ENCODE results near the gene PHF3. TPM values are rescaled to one million over a fixed set of nuclear protein-coding genes. Genes with fewer than 3 reads are reported as not detected.

The PHF3 gene
- 41.5 and 48.3 TPM in 2 replicates for total RNA-seq (2014; rRNA removed; shearing (Covaris generic))

- H3K4me1 ChIP-seq: peaks cover 2% of the 10 kb centered on the region; the same call in 1 of the 2 replicates
- peak; percentile 86 to 93 for DNase-seq
- H3K36me3 ChIP-seq: no peaks in the 10 kb centered on the region
- peak within 1 kb of the TSS; percentile 91 for H3K4me3 ChIP-seq
- H3K27me3 ChIP-seq: no peaks in the 10 kb centered on the region
- H3K27ac ChIP-seq: peak within 1 kb of the TSS; percentile 84
- no peaks in the 10 kb centered on the region for H3K9me3 ChIP-seq (replicated peaks)
These were observed at the start of gene PHF3 for GRCh38 chr6:63635588-63636517. Gene PHF3, plus strand, starts transcription at chr6:63635802. Its CDS starts 10,750 bp downstream, at chr6:63646552.

- Histone ChIP-seq H3K4me1 (no peaks in the 10 kb centered on the region), H3K4me3 (no peak overlapping the region), H3K9me3 (replicated peaks) (no peaks in the 10 kb centered on the region), H3K36me3 (no peaks in the 10 kb centered on the region), H3K27me3 (no peaks in the 10 kb centered on the region), H3K27ac (no peak overlapping the region)
- DNase-seq: no peak
These were observed 45.6 kb upstream of the PHF3 start for GRCh38 chr6:63589952-63590411.

- no peak overlapping the region for H3K27ac ChIP-seq
- H3K9me3 ChIP-seq (replicated peaks): no peaks in the 10 kb centered on the region
- no peaks in the 10 kb centered on the region for H3K36me3 ChIP-seq
- H3K4me1 ChIP-seq: peaks cover 2% of the 10 kb centered on the region; the same call in 1 of the 2 replicates
- H3K27me3 ChIP-seq: no peaks in the 10 kb centered on the region
- no peak overlapping the region for H3K4me3 ChIP-seq
- no peak for DNase-seq
These were observed 42.7 kb upstream of the PHF3 start for GRCh38 chr6:63592886-63593285.

GRCh38 chr6:63597141-63598048 lies 38.2 kb upstream of the PHF3 start:
- peak overlapping the region; percentile 40 for H3K4me3 ChIP-seq

DNA sequence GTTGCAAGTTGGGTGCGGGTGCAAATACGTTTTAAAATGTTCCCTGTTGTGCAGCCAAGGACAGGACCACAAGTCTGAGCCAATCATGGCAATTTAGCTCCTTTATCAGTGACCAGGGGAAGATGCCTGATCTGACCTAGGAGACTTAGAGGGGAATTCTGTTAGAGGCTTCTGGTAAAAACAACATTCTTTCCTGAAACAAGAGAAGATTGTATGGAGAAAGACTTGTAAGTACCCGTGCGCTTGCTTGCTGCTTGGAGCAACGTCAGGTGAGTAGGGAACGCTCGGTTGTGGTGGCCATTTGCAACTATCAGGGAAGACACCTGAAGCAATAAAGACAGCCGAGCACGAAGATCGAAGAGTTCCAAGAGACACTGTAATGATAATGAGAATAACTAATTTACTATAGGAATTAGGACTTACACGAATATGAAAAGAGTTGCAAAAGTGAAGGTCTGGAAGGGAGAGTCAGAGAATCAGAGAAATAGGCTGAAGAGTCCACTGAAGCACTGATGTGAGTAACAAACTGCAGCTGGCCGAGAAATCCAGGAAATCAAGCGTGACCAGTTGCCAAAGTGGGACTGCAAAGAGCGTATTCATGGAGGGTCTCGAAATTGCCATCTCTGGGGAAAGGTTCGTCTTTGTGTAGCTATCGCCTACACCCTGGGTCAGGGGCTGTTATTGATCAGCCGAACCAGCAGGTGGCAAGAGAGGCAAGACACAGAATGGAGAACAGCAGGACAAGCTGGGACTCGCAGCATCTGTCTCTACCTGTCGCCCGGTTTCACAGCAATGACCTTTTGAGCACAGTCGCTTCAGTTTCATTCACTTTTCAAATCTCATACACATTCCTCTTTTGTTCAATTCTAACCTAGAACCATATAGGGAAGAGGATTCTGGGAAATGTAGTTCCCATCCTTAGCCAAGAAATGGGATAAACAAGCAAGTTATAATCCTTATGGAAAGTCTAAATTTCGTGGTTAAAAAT lies 37.3 kb upstream of the PHF3 start:
- H3K36me3 ChIP-seq: no peaks in the 10 kb centered on the region
- peaks cover 3% of the 10 kb centered on the region; the same call in 1 of the 2 replicates for H3K4me1 ChIP-seq
- H3K4me3 ChIP-seq: peak overlapping the region; percentile 40
- H3K27ac ChIP-seq: no peak overlapping the region
- H3K27me3 ChIP-seq: no peaks in the 10 kb centered on the region
- DNase-seq: peak; percentile 61 to 79
- H3K9me3 ChIP-seq (replicated peaks): no peaks in the 10 kb centered on the region

More at GRCh38 chr6:63597141-63598048, 38.2 kb upstream of the PHF3 start:
- no peak overlapping the region for H3K27ac ChIP-seq
- no peaks in the 10 kb centered on the region for H3K27me3 ChIP-seq
- no peaks in the 10 kb centered on the region for H3K36me3 ChIP-seq
- H3K4me1 ChIP-seq: peaks cover 3% of the 10 kb centered on the region; the same call in 1 of the 2 replicates
- no peaks in the 10 kb centered on the region for H3K9me3 ChIP-seq (replicated peaks)
- DNase-seq: no peak

GRCh38 chr6:63599243-63599642 lies 36.4 kb upstream of the PHF3 start:
- no peaks in the 10 kb centered on the region for H3K36me3 ChIP-seq
- H3K27ac ChIP-seq: no peak overlapping the region
- no peaks in the 10 kb centered on the region for H3K9me3 ChIP-seq (replicated peaks)
- H3K27me3 ChIP-seq: no peaks in the 10 kb centered on the region
- H3K4me1 ChIP-seq: peaks cover 3% of the 10 kb centered on the region; the same call in 1 of the 2 replicates
- DNase-seq: no peak
- no peak overlapping the region for H3K4me3 ChIP-seq

DNA sequence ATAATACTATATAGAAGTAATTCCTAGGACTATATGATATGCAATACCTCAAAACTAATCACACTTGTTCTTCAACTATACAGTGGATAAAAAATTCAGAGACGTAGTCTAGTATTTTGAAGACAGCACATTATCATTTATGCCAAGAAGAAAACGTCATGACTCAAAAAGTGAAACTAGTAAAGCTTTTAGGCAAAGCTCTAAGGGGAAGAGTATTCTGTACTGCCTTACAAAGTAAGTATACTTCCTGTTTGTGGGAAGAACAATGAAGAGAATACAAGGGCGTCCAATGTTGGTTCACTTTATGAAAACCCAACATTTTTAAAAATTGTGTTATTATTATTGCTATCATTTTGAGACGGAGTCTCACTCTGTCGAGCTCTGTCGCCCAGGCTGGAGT lies 35.5 kb upstream of the PHF3 start:
- DNase-seq: no peak

DNA sequence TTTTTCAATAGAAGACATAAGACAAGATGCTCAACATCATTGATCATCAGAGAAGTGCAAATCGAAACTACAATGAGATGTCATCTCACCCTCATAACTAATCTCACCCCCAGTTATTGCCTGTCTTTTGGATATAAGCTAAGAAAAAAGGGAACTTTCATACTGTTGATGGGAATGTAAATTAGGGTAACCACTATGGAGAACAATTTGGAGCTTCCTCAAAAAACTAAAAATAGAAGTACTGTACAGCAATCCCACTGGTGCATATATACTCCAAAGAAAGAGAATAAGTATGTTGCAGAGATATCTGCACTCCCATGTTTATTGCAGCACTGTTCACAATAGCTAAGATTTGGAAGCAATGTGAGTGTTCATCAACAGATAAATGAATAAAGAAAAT lies 26.4 kb upstream of the PHF3 start:
- Histone ChIP-seq H3K36me3 (no peaks in the 10 kb centered on the region), H3K9me3 (replicated peaks) (no peaks in the 10 kb centered on the region), H3K4me3 (no peak overlapping the region), H3K27me3 (0 out of 2 replicates have a peak, but pooled peaks cover 2% of the 10 kb centered on the region), H3K4me1 (no peaks in the 10 kb centered on the region), H3K27ac (no peak overlapping the region)
- DNase-seq: no peak

More for the DNA sequence above, 35.5 kb upstream of the PHF3 start:
- Histone ChIP-seq H3K4me3 (no peak overlapping the region), H3K36me3 (no peaks in the 10 kb centered on the region), H3K27ac (no peak overlapping the region), H3K27me3 (no peaks in the 10 kb centered on the region), H3K4me1 (peaks cover 3% of the 10 kb centered on the region; the same call in 1 of the 2 replicates), H3K9me3 (replicated peaks) (no peaks in the 10 kb centered on the region)

DNA sequence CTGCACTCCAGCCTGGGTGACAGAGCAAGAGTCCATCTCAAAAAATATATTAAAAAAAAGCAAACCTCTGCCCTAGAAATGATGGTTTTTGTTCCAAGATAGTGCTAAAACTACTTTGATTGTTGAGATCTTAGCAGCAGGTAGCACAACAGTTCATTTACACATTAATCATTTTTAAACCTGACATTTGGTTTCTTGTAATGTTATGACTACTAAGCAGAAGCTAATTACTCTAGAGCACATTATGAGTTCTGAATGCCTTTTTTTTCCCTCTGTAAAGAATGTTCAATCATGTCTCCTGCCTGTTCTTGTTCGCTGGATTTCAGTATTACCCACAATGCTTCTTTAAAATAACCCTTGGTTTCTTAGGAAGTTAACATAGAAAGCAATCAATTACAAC lies 24.7 kb upstream of the PHF3 start:
- Histone ChIP-seq H3K9me3 (replicated peaks) (no peaks in the 10 kb centered on the region), H3K27me3 (0 out of 2 replicates have a peak, but pooled peaks cover 2% of the 10 kb centered on the region), H3K36me3 (no peaks in the 10 kb centered on the region), H3K4me3 (no peak overlapping the region), H3K27ac (no peak overlapping the region), H3K4me1 (no peaks in the 10 kb centered on the region)
- DNase-seq: no peak

- Histone ChIP-seq H3K27ac (no peak overlapping the region), H3K4me1 (no peaks in the 10 kb centered on the region), H3K4me3 (no peak overlapping the region), H3K27me3 (0 out of 2 replicates have a peak, but pooled peaks cover 2% of the 10 kb centered on the region), H3K9me3 (replicated peaks) (no peaks in the 10 kb centered on the region), H3K36me3 (no peaks in the 10 kb centered on the region)
- DNase-seq: no peak
These were observed 24.0 kb upstream of the PHF3 start for GRCh38 chr6:63611560-63611959.

DNA sequence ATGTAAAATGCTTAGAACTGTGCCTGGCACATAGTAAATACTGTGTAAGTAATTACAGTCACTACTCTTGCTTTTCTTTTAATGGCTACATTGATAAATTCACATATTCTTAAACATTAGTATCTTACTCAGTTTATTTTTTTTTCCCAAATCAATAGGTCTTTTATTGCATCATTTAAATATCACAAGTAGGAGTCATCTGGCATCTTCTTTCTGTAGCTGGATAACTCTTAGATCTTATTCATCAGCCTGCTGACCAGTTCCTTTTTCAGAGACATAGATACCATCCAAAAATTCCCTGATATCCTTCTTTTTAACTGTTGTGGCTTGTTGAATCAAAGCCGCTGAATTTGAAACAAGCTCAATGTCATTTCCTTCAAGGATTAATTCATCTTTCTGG lies 20.0 kb upstream of the PHF3 start:
- H3K4me1 ChIP-seq: no peaks in the 10 kb centered on the region
- 0 out of 2 replicates have a peak, but pooled peaks cover 2% of the 10 kb centered on the region for H3K27me3 ChIP-seq
- no peak overlapping the region for H3K4me3 ChIP-seq
- H3K36me3 ChIP-seq: no peaks in the 10 kb centered on the region
- DNase-seq: no peak
- no peak overlapping the region for H3K27ac ChIP-seq
- no peaks in the 10 kb centered on the region for H3K9me3 ChIP-seq (replicated peaks)

DNA sequence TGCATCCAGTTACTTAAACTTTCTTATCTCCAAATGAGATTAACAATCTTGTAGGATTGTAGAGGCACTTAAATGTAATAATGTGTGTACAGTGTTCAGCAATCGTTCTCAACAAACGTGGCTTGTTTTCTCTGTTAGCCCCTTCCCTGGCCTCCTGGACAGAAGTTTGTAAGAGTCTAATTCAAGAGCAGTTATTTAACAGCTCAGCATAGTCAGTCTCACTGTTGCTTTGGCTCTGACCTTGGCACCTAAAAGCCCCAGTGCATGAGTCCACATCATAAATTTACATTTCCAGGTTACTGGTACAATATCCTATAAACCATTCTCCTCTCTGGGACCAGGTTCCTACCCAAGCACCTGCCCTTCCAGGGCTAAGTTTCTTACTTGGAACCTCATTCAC lies 11.5 kb upstream of the PHF3 start:
- H3K4me1 ChIP-seq: no peaks in the 10 kb centered on the region
- no peaks in the 10 kb centered on the region for H3K36me3 ChIP-seq
- no peaks in the 10 kb centered on the region for H3K9me3 ChIP-seq (replicated peaks)
- H3K4me3 ChIP-seq: no peak overlapping the region
- H3K27me3 ChIP-seq: no peaks in the 10 kb centered on the region
- no peak overlapping the region for H3K27ac ChIP-seq
- DNase-seq: no peak

- Histone ChIP-seq H3K4me1 (0 out of 2 replicates have a peak, but pooled peaks cover 2% of the 10 kb centered on the region), H3K9me3 (replicated peaks) (no peaks in the 10 kb centered on the region), H3K27me3 (no peaks in the 10 kb centered on the region), H3K36me3 (no peaks in the 10 kb centered on the region), H3K4me3 (no peak overlapping the region), H3K27ac (no peak overlapping the region)
- DNase-seq: no peak
These were observed 5.1 kb upstream of the PHF3 start for GRCh38 chr6:63630466-63630865.

Data from SJCRH30 (cell line).